Measurements from ENCODE around the gene PRICKLE3. TPM values are rescaled to one million over a fixed set of nuclear protein-coding genes. Genes with fewer than 3 reads are reported as not detected.

The PRICKLE3 gene
- total and polyA plus RNA-seq, 2 experiments from 2014 or later, result 4.7 to 13.7 TPM

DNA sequence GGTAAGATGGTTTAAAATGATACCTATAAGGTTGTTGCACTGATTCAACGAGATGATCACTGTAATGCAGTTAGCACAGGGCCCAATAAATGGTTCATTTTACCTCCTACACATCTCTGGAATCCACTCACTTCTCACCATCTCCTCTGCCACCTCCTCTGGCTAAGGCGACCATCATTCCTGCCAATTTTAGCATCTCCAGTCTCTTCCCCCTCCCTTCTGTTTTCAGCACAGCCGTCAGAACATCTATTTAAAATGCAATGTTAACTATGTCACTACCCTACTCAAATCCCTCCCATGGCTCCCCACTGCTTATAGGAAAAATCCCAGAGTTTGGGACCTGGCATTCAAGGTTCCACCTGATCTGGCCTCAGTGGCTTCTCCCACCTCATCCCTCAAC is 17.4 kb upstream of the PRICKLE3 start:
- H3K9me2 ChIP-seq (ENCODE audit: insufficient read depth), result no peaks in the 10 kb centered on the region
- H3F3A ChIP-seq (replicated peaks; ENCODE audit: low read depth), result no peaks in the 10 kb centered on the region
- Mint-ChIP-seq H3K27ac (no peak overlapping the region), H3K9me3 (no peaks in the 10 kb centered on the region), H3K27me3 (ENCODE audit: insufficient read depth, low read depth, poor library complexity) (peaks cover 6% of the 10 kb centered on the region), H3K4me3 (no peak overlapping the region), H3K36me3 (ENCODE audit: low read depth) (no peaks in the 10 kb centered on the region), H3K4me1 (peaks cover 9% of the 10 kb centered on the region)
- H3K4me3 ChIP-seq, result no peak overlapping the region
- no peak for ATAC-seq
- no peak overlapping the region for H3K4me2 ChIP-seq
- no peaks in the 10 kb centered on the region for H3K4me1 ChIP-seq (ENCODE audit: insufficient read depth)
- no peak overlapping the region for H2AFZ ChIP-seq
- no peaks in the 10 kb centered on the region for H3K27me3 ChIP-seq (ENCODE audit: insufficient read depth)
- no peaks in the 10 kb centered on the region for H3K79me2 ChIP-seq (replicated peaks; ENCODE audit: insufficient read depth)
- no peaks in the 10 kb centered on the region for H4K20me1 ChIP-seq (replicated peaks; ENCODE audit: insufficient read depth)
- H3K27ac ChIP-seq (ENCODE audit: low read depth), result no peak overlapping the region
- DNase-seq (ENCODE audit: low spot score), result no peak
- no peak for TF ChIP-seq CREB1 (CRISPR knock-in tag; IDR thresholded peaks at IDR 0.05; ENCODE audit: low read depth)
- TF ChIP-seq NANOG (IDR thresholded peaks at IDR 0.05; ENCODE audit: borderline replicate concordance), result no peak
- TF ChIP-seq ZNF114 (CRISPR knock-in tag; IDR thresholded peaks at IDR 0.05), result no peak
- TF ChIP-seq, protein P1, sequence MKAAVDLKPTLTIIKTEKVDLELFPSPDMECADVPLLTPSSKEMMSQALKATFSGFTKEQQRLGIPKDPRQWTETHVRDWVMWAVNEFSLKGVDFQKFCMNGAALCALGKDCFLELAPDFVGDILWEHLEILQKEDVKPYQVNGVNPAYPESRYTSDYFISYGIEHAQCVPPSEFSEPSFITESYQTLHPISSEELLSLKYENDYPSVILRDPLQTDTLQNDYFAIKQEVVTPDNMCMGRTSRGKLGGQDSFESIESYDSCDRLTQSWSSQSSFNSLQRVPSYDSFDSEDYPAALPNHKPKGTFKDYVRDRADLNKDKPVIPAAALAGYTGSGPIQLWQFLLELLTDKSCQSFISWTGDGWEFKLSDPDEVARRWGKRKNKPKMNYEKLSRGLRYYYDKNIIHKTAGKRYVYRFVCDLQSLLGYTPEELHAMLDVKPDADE (IDR thresholded peaks at IDR 0.05), result no peak
- TF ChIP-seq, protein P2, sequence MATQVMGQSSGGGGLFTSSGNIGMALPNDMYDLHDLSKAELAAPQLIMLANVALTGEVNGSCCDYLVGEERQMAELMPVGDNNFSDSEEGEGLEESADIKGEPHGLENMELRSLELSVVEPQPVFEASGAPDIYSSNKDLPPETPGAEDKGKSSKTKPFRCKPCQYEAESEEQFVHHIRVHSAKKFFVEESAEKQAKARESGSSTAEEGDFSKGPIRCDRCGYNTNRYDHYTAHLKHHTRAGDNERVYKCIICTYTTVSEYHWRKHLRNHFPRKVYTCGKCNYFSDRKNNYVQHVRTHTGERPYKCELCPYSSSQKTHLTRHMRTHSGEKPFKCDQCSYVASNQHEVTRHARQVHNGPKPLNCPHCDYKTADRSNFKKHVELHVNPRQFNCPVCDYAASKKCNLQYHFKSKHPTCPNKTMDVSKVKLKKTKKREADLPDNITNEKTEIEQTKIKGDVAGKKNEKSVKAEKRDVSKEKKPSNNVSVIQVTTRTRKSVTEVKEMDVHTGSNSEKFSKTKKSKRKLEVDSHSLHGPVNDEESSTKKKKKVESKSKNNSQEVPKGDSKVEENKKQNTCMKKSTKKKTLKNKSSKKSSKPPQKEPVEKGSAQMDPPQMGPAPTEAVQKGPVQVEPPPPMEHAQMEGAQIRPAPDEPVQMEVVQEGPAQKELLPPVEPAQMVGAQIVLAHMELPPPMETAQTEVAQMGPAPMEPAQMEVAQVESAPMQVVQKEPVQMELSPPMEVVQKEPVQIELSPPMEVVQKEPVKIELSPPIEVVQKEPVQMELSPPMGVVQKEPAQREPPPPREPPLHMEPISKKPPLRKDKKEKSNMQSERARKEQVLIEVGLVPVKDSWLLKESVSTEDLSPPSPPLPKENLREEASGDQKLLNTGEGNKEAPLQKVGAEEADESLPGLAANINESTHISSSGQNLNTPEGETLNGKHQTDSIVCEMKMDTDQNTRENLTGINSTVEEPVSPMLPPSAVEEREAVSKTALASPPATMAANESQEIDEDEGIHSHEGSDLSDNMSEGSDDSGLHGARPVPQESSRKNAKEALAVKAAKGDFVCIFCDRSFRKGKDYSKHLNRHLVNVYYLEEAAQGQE (IDR thresholded peaks at IDR 0.05; ENCODE audit: unreplicated experiment), result no peak
- TF ChIP-seq STAT1 (IDR thresholded peaks at IDR 0.05; ENCODE audit: unreplicated experiment), result no peak
- no peak for TF ChIP-seq POLR2AphosphoS5 (IDR thresholded peaks at IDR 0.05; ENCODE audit: low read depth)
- no peak for TF ChIP-seq ZNF331 (CRISPR knock-in tag; IDR thresholded peaks at IDR 0.05; ENCODE audit: low read depth)
- no peak for TF ChIP-seq EZH2phosphoT487 (IDR thresholded peaks at IDR 0.05; ENCODE audit: unreplicated experiment)
- TF ChIP-seq, protein P3, sequence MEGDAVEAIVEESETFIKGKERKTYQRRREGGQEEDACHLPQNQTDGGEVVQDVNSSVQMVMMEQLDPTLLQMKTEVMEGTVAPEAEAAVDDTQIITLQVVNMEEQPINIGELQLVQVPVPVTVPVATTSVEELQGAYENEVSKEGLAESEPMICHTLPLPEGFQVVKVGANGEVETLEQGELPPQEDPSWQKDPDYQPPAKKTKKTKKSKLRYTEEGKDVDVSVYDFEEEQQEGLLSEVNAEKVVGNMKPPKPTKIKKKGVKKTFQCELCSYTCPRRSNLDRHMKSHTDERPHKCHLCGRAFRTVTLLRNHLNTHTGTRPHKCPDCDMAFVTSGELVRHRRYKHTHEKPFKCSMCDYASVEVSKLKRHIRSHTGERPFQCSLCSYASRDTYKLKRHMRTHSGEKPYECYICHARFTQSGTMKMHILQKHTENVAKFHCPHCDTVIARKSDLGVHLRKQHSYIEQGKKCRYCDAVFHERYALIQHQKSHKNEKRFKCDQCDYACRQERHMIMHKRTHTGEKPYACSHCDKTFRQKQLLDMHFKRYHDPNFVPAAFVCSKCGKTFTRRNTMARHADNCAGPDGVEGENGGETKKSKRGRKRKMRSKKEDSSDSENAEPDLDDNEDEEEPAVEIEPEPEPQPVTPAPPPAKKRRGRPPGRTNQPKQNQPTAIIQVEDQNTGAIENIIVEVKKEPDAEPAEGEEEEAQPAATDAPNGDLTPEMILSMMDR (conservative IDR thresholded peaks at IDR 0.05; ENCODE audit: low read depth in 2 of 2), result no peak
- TF ChIP-seq, protein P4, sequence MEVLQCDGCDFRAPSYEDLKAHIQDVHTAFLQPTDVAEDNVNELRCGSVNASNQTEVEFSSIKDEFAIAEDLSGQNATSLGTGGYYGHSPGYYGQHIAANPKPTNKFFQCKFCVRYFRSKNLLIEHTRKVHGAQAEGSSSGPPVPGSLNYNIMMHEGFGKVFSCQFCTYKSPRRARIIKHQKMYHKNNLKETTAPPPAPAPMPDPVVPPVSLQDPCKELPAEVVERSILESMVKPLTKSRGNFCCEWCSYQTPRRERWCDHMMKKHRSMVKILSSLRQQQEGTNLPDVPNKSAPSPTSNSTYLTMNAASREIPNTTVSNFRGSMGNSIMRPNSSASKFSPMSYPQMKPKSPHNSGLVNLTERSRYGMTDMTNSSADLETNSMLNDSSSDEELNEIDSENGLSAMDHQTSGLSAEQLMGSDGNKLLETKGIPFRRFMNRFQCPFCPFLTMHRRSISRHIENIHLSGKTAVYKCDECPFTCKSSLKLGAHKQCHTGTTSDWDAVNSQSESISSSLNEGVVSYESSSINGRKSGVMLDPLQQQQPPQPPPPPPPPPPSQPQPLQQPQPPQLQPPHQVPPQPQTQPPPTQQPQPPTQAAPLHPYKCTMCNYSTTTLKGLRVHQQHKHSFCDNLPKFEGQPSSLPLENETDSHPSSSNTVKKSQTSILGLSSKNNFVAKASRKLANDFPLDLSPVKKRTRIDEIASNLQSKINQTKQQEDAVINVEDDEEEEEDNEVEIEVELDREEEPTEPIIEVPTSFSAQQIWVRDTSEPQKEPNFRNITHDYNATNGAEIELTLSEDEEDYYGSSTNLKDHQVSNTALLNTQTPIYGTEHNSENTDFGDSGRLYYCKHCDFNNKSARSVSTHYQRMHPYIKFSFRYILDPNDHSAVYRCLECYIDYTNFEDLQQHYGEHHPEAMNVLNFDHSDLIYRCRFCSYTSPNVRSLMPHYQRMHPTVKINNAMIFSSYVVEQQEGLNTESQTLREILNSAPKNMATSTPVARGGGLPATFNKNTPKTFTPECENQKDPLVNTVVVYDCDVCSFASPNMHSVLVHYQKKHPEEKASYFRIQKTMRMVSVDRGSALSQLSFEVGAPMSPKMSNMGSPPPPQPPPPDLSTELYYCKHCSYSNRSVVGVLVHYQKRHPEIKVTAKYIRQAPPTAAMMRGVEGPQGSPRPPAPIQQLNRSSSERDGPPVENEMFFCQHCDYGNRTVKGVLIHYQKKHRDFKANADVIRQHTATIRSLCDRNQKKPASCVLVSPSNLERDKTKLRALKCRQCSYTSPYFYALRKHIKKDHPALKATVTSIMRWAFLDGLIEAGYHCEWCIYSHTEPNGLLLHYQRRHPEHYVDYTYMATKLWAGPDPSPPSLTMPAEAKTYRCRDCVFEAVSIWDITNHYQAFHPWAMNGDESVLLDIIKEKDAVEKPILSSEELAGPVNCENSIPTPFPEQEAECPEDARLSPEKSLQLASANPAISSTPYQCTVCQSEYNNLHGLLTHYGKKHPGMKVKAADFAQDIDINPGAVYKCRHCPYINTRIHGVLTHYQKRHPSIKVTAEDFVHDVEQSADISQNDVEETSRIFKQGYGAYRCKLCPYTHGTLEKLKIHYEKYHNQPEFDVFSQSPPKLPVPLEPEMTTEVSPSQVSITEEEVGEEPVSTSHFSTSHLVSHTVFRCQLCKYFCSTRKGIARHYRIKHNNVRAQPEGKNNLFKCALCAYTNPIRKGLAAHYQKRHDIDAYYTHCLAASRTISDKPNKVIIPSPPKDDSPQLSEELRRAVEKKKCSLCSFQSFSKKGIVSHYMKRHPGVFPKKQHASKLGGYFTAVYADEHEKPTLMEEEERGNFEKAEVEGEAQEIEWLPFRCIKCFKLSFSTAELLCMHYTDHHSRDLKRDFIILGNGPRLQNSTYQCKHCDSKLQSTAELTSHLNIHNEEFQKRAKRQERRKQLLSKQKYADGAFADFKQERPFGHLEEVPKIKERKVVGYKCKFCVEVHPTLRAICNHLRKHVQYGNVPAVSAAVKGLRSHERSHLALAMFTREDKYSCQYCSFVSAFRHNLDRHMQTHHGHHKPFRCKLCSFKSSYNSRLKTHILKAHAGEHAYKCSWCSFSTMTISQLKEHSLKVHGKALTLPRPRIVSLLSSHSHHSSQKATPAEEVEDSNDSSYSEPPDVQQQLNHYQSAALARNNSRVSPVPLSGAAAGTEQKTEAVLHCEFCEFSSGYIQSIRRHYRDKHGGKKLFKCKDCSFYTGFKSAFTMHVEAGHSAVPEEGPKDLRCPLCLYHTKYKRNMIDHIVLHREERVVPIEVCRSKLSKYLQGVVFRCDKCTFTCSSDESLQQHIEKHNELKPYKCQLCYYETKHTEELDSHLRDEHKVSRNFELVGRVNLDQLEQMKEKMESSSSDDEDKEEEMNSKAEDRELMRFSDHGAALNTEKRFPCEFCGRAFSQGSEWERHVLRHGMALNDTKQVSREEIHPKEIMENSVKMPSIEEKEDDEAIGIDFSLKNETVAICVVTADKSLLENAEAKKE (CRISPR knock-in tag; IDR thresholded peaks at IDR 0.05), result no peak
- no peaks in the 10 kb centered on the region for H3K36me3 ChIP-seq (ENCODE audit: insufficient read depth)
